HL-60 (cell line): ENCODE results near the gene STX2.
"Not testable (repeated sequence)": the region's sequence is repeated elsewhere in the genome, so short reads cannot be mapped to it uniquely, and the experiment has no call there.

Experiments used
- GABPA ChIP-seq: IDR thresholded peaks from 2 replicates; pipeline ENCODE4 v1.6.1; 2012; ENCODE audit warnings: low read depth
- POLR2AphosphoS5 ChIP-seq: IDR thresholded peaks from 2 replicates; pipeline ENCODE4 v1.6.1; 2012; ENCODE audit warnings: low read depth
- TF ChIP-seq, protein P1 (sequence below): IDR thresholded peaks from one replicate; pipeline ENCODE4 v1.5.1; 2011; ENCODE audit warnings: low read length, control low read depth, inconsistent platforms; ENCODE audit not compliant: insufficient read depth

DNA sequence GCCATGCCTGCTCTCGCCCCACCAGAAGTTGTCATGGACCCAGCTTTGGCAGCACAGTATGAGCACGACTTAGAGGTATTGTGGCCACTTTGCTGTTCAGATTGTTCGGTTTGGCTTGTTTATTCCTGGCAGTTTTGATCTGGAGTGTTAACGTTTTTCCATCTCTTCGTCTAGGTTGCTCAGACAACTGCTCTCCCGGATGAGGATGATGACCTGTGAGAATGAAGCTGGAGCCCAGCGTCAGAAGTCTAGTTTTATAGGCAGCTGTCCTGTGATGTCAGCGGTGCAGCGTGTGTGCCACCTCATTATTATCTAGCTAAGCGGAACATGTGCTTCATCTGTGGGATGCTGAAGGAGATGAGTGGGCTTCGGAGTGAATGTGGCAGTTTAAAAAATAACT lies 36.7 kb upstream of the STX2 start:
- TF ChIP-seq, protein P1, sequence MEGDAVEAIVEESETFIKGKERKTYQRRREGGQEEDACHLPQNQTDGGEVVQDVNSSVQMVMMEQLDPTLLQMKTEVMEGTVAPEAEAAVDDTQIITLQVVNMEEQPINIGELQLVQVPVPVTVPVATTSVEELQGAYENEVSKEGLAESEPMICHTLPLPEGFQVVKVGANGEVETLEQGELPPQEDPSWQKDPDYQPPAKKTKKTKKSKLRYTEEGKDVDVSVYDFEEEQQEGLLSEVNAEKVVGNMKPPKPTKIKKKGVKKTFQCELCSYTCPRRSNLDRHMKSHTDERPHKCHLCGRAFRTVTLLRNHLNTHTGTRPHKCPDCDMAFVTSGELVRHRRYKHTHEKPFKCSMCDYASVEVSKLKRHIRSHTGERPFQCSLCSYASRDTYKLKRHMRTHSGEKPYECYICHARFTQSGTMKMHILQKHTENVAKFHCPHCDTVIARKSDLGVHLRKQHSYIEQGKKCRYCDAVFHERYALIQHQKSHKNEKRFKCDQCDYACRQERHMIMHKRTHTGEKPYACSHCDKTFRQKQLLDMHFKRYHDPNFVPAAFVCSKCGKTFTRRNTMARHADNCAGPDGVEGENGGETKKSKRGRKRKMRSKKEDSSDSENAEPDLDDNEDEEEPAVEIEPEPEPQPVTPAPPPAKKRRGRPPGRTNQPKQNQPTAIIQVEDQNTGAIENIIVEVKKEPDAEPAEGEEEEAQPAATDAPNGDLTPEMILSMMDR: not testable (repeated sequence)
- TF ChIP-seq POLR2AphosphoS5, GABPA: not testable (repeated sequence)
